ENCODE results near the gene FXYD7. TPM values are rescaled to one million over a fixed set of nuclear protein-coding genes. Genes with fewer than 3 reads are reported as not detected.
"Not testable (repeated sequence)": the region's sequence is repeated elsewhere in the genome, so short reads cannot be mapped to it uniquely, and the experiment has no call there.

The FXYD7 gene
- total and polyA plus RNA-seq, 2 experiments from 2014 or later: 0.22 to 0.27 TPM

- Histone ChIP-seq H3K79me2 (no peaks in the 10 kb centered on the region), H3K4me1 (ENCODE audit: insufficient read depth) (no peaks in the 10 kb centered on the region), H3K27me3 (no peaks in the 10 kb centered on the region), H3K9me2 (replicated peaks; ENCODE audit: insufficient read depth) (no peaks in the 10 kb centered on the region), H3K9me3 (ENCODE audit: low read depth) (no peaks in the 10 kb centered on the region), H3K36me3 (replicated peaks; ENCODE audit: insufficient read depth, low read depth) (no peaks in the 10 kb centered on the region), H2AFZ (no peak overlapping the region), H4K20me1 (ENCODE audit: insufficient read depth, poor library complexity, severe bottlenecking) (no peaks in the 10 kb centered on the region), H3K4me2 (no peak overlapping the region), H3K27ac (no peak overlapping the region), H3K4me3 (no peak overlapping the region)
- 75% methylated on average over 9 of the region's 9 CpGs for WGBS (ENCODE audit: low lambda C conversion rate, missing lambda C conversion rate)
- DNase-seq (ENCODE audit: low spot score): no peak
- TF ChIP-seq, protein P1, sequence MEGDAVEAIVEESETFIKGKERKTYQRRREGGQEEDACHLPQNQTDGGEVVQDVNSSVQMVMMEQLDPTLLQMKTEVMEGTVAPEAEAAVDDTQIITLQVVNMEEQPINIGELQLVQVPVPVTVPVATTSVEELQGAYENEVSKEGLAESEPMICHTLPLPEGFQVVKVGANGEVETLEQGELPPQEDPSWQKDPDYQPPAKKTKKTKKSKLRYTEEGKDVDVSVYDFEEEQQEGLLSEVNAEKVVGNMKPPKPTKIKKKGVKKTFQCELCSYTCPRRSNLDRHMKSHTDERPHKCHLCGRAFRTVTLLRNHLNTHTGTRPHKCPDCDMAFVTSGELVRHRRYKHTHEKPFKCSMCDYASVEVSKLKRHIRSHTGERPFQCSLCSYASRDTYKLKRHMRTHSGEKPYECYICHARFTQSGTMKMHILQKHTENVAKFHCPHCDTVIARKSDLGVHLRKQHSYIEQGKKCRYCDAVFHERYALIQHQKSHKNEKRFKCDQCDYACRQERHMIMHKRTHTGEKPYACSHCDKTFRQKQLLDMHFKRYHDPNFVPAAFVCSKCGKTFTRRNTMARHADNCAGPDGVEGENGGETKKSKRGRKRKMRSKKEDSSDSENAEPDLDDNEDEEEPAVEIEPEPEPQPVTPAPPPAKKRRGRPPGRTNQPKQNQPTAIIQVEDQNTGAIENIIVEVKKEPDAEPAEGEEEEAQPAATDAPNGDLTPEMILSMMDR (IDR thresholded peaks at IDR 0.05; ENCODE audit: poor library complexity): no peak
- TF ChIP-seq EZH2phosphoT487 (IDR thresholded peaks at IDR 0.05; ENCODE audit: low read depth, severe bottlenecking, unreplicated experiment) (no peak), EZH2 (IDR thresholded peaks at IDR 0.05; ENCODE audit: borderline replicate concordance) (no peak)
Measured at GRCh38 chr19:35194012-35194984, 51.2 kb downstream of the FXYD7 start.

GRCh38 chr19:35195830-35196229, 52.8 kb downstream of the FXYD7 start:
- TF ChIP-seq EZH2 (IDR thresholded peaks at IDR 0.05; ENCODE audit: borderline replicate concordance) (no peak), EZH2phosphoT487 (IDR thresholded peaks at IDR 0.05; ENCODE audit: low read depth, severe bottlenecking, unreplicated experiment) (no peak)
- TF ChIP-seq, protein P1 (IDR thresholded peaks at IDR 0.05; ENCODE audit: poor library complexity): no peak
- 25% methylated on average over 2 of the region's 2 CpGs for WGBS (ENCODE audit: low lambda C conversion rate, missing lambda C conversion rate)
- no peaks in the 10 kb centered on the region for H3K9me2 ChIP-seq (replicated peaks; ENCODE audit: insufficient read depth)
- H3K9me3 ChIP-seq (ENCODE audit: low read depth): no peaks in the 10 kb centered on the region
- no peak overlapping the region for H2AFZ ChIP-seq
- H3K79me2 ChIP-seq: no peaks in the 10 kb centered on the region
- H3K4me2 ChIP-seq: no peak overlapping the region
- H3K27me3 ChIP-seq: no peaks in the 10 kb centered on the region
- no peaks in the 10 kb centered on the region for H4K20me1 ChIP-seq (ENCODE audit: insufficient read depth, poor library complexity, severe bottlenecking)
- no peaks in the 10 kb centered on the region for H3K4me1 ChIP-seq (ENCODE audit: insufficient read depth)
- no peak overlapping the region for H3K4me3 ChIP-seq
- peak overlapping the region; percentile 60 for H3K27ac ChIP-seq
- H3K36me3 ChIP-seq (replicated peaks; ENCODE audit: insufficient read depth, low read depth): no peaks in the 10 kb centered on the region
- peak; percentile 32 for DNase-seq (ENCODE audit: low spot score)

DNA sequence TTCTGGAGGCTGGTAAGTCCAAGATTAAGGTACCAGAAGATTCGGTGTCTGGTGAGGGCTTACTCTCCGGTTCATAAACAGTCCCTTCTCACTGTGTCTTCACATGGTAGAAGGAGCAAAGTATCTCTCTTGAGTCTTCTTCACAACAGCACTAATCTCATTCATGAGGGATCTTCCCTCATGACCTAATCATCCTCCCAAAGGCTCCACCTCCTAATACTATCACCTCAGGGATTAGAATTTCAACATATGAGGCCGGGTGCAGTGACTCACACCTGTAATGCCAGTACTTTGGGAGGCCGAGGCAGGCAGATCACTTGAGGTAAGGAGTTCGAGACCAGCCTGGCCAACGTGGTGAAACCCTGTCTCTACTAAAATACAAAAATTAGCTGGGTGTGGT, 53.8 kb downstream of the FXYD7 start:
- H3K27me3 ChIP-seq; DNase-seq (ENCODE audit: low spot score): not testable (repeated sequence)

DNA sequence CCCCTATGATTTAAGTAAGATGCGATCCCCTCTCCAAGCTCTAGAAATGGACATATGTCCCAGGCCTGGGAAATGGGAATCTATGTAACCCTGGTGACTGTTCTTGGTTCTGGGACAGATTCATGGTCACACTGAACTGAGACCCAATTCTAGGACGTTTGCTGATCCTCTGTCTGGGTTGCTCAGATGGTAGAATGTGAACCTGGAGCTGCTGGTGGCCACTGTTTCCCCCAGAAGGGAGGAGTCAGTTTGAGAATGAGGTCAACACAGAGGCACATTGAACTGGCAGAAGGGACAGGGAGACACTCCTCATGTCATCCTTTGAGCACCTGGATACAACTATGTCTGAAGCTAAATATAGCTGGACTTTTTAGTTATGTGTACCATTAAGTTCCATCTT, 56.4 kb downstream of the FXYD7 start:
- Histone ChIP-seq H3K79me2 (no peaks in the 10 kb centered on the region), H3K27me3 (no peaks in the 10 kb centered on the region), H3K9me3 (ENCODE audit: low read depth) (no peaks in the 10 kb centered on the region), H3K4me1 (ENCODE audit: insufficient read depth) (no peaks in the 10 kb centered on the region), H3K36me3 (replicated peaks; ENCODE audit: insufficient read depth, low read depth) (no peaks in the 10 kb centered on the region), H3K4me2 (no peak overlapping the region), H3K9me2 (replicated peaks; ENCODE audit: insufficient read depth) (no peaks in the 10 kb centered on the region), H3K27ac (no peak overlapping the region), H2AFZ (no peak overlapping the region), H4K20me1 (ENCODE audit: insufficient read depth, poor library complexity, severe bottlenecking) (no peaks in the 10 kb centered on the region), H3K4me3 (no peak overlapping the region)
- TF ChIP-seq EZH2 (IDR thresholded peaks at IDR 0.05; ENCODE audit: borderline replicate concordance) (no peak), EZH2phosphoT487 (IDR thresholded peaks at IDR 0.05; ENCODE audit: low read depth, severe bottlenecking, unreplicated experiment) (no peak)
- TF ChIP-seq, protein P1 (IDR thresholded peaks at IDR 0.05; ENCODE audit: poor library complexity): no peak
- WGBS (ENCODE audit: low lambda C conversion rate, missing lambda C conversion rate): 48% methylated on average over 2 of the region's 2 CpGs
- DNase-seq (ENCODE audit: low spot score): no peak

More for the DNA sequence above, 53.8 kb downstream of the FXYD7 start:
- not testable (repeated sequence) for H3K9me3 ChIP-seq (ENCODE audit: low read depth); H3K9me2 ChIP-seq (replicated peaks; ENCODE audit: insufficient read depth); H3K4me1 ChIP-seq (ENCODE audit: insufficient read depth); H2AFZ ChIP-seq; H3K36me3 ChIP-seq (replicated peaks; ENCODE audit: insufficient read depth, low read depth); H3K4me2 ChIP-seq; H3K79me2 ChIP-seq; H4K20me1 ChIP-seq (ENCODE audit: insufficient read depth, poor library complexity, severe bottlenecking); H3K4me3 ChIP-seq
- WGBS (ENCODE audit: low lambda C conversion rate, missing lambda C conversion rate): 88% methylated on average over 6 of the region's 6 CpGs
- peak overlapping the region; percentile 60 for H3K27ac ChIP-seq
